Upper lobe of right lung (tissue), 1 donor: ENCODE results near the gene ZBTB40. TPM values are rescaled to one million over a fixed set of nuclear protein-coding genes. Genes with fewer than 3 reads are reported as not detected.

Experiments used
- ATAC-seq: fragments of 200-7000 bp; cut with Tn5 transposase; one replicate; pipeline ENCODE4 v1.9.1; 2020; ENCODE audit warnings: mild to moderate bottlenecking, moderate library complexity
- DNase-seq: peaks from one replicate; pipeline ENCODE4 v3.0.0-alpha.2; 2020
- H3K27ac ChIP-seq: fragments of 200-600 bp; one replicate; pipeline ENCODE4 v1.8.0; 2022
- H3K27me3 ChIP-seq: fragments of 200-600 bp; one replicate; pipeline ENCODE4 v1.8.0; 2022; ENCODE audit warnings: mild to moderate bottlenecking
- H3K36me3 ChIP-seq: fragments of 200-600 bp; one replicate; pipeline ENCODE4 v1.8.0; 2022
- H3K4me1 ChIP-seq: fragments of 200-600 bp; one replicate; pipeline ENCODE4 v1.8.0; 2022
- H3K4me3 ChIP-seq: fragments of 200-600 bp; one replicate; pipeline ENCODE4 v1.8.0; 2022; ENCODE audit warnings: mild to moderate bottlenecking
- H3K9me3 ChIP-seq: fragments of 200-600 bp; one replicate; pipeline ENCODE4 v1.8.0; 2022
- intact Hi-C: fragments of 100-400 bp; cut with DNase I; formaldehyde crosslinking; loops from one replicate; pipeline ENCODE4 v1.11.0; 2022
- total RNA-seq: library from RNA; stranded (reverse); fragmentation: NEBNext Ultra II Directional; extraction: Animal tissue kit (Norgen Biotek cat#: 25700); gene quantifications from one replicate; pipeline ENCODE4 v1.2.1, GENCODE V29; 2021
- TF ChIP-seq, protein P1 (sequence below): fragments of 200-600 bp; IDR thresholded peaks from one replicate; pipeline ENCODE4 v1.8.0; 2022; ENCODE audit warnings: antibody characterized with exemption
- donor health status: DM: no; HTN: yes; CAD: no; lungs with severe emphysema.

The ZBTB40 gene
- total RNA-seq, 1 donor from 2014 or later = 24.9 TPM

GRCh38 chr1:22516906-22517571 is 65.4 kb downstream of the ZBTB40 start:
- peaks cover 100% of the 10 kb centered on the region for H3K36me3 ChIP-seq
- intact Hi-C loops = no loop called here
- TF ChIP-seq, protein P1, sequence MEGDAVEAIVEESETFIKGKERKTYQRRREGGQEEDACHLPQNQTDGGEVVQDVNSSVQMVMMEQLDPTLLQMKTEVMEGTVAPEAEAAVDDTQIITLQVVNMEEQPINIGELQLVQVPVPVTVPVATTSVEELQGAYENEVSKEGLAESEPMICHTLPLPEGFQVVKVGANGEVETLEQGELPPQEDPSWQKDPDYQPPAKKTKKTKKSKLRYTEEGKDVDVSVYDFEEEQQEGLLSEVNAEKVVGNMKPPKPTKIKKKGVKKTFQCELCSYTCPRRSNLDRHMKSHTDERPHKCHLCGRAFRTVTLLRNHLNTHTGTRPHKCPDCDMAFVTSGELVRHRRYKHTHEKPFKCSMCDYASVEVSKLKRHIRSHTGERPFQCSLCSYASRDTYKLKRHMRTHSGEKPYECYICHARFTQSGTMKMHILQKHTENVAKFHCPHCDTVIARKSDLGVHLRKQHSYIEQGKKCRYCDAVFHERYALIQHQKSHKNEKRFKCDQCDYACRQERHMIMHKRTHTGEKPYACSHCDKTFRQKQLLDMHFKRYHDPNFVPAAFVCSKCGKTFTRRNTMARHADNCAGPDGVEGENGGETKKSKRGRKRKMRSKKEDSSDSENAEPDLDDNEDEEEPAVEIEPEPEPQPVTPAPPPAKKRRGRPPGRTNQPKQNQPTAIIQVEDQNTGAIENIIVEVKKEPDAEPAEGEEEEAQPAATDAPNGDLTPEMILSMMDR = no peak
- no peaks in the 10 kb centered on the region for H3K27me3 ChIP-seq
- no peaks in the 10 kb centered on the region for H3K4me1 ChIP-seq
- ATAC-seq = no peak
- no peak overlapping the region for H3K4me3 ChIP-seq
- no peak overlapping the region for H3K27ac ChIP-seq
- H3K9me3 ChIP-seq = no peaks in the 10 kb centered on the region
- DNase-seq = no peak

DNA sequence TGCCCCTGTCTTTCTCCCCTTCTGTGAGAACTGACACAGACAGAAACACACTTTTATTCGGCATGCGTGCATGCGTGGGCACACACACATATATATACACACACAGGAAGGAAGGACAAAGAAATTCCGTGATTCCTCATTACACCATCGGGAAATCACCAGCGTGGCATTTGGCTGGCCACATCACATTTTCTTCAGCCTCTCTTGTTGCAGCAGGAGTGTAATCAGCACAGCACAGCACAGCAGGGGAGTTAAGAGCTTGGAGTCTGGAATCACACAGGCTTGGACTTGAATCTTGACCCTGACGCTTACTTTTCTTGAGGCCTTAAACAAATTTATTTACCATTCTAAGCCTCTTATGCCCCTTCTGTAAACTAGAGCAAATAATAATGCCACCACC is 66.3 kb downstream of the ZBTB40 start:
- ATAC-seq (no peak), DNase-seq (no peak)
- TF ChIP-seq, protein P1 = no peak
- H3K27me3 ChIP-seq = no peaks in the 10 kb centered on the region
- intact Hi-C loops = no loop called here
- peaks cover 98% of the 10 kb centered on the region for H3K36me3 ChIP-seq
- no peak overlapping the region for H3K27ac ChIP-seq
- no peaks in the 10 kb centered on the region for H3K4me1 ChIP-seq
- H3K9me3 ChIP-seq = no peaks in the 10 kb centered on the region
- no peak overlapping the region for H3K4me3 ChIP-seq

- Histone ChIP-seq H3K9me3 (no peaks in the 10 kb centered on the region), H3K4me1 (no peaks in the 10 kb centered on the region), H3K27me3 (no peaks in the 10 kb centered on the region), H3K27ac (no peak overlapping the region), H3K4me3 (no peak overlapping the region), H3K36me3 (peaks cover 97% of the 10 kb centered on the region)
- ATAC-seq (no peak), DNase-seq (no peak)
- TF ChIP-seq, protein P1 = no peak
- intact Hi-C loops = no loop called here
These were observed 66.7 kb downstream of the ZBTB40 start for GRCh38 chr1:22518379-22518778.

DNA sequence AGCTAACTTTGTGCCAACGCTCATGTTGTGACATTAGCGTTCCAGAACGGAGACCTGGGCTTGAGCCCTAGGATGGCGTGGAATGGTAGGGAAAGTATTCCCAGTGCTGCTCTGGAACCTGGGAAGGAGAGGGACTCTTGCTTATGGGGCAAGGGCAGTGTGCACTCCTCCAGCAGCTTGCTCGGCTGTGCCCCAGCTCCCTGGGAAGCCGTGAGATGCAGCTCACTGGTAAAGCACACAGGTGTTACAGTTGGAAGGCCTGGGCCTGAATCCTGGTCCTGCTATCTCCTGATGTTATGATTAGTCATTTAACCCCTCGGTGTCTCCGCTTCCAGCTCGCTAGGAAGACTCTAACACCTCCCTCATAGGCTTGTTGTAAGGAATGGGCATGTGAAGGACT is 69.2 kb downstream of the ZBTB40 start:
- TF ChIP-seq, protein P1 = no peak
- Histone ChIP-seq H3K27ac (no peak overlapping the region), H3K36me3 (peaks cover 96% of the 10 kb centered on the region), H3K27me3 (no peaks in the 10 kb centered on the region), H3K9me3 (no peaks in the 10 kb centered on the region), H3K4me1 (no peaks in the 10 kb centered on the region), H3K4me3 (no peak overlapping the region)
- DNase-seq (no peak), ATAC-seq (no peak)
- intact Hi-C loops = no loop called here

GRCh38 chr1:22521692-22522091 is 70.0 kb downstream of the ZBTB40 start:
- Histone ChIP-seq H3K36me3 (peaks cover 95% of the 10 kb centered on the region), H3K9me3 (no peaks in the 10 kb centered on the region)
- intact Hi-C loops = no loop called here

More at GRCh38 chr1:22521692-22522091, 70.0 kb downstream of the ZBTB40 start:
- no peaks in the 10 kb centered on the region for H3K27me3 ChIP-seq
- ATAC-seq = no peak
- H3K27ac ChIP-seq = no peak overlapping the region
- TF ChIP-seq, protein P1 = no peak
- DNase-seq = no peak
- H3K4me1 ChIP-seq = no peaks in the 10 kb centered on the region
- no peak overlapping the region for H3K4me3 ChIP-seq
